ENCODE measurements around the gene FABP3. TPM values are rescaled to one million over a fixed set of nuclear protein-coding genes. Genes with fewer than 3 reads are reported as not detected.

Gene FABP3
- total RNA-seq, 4 donors from 2014 or later = 1.5 to 5.6 (median 3.3) TPM

DNA sequence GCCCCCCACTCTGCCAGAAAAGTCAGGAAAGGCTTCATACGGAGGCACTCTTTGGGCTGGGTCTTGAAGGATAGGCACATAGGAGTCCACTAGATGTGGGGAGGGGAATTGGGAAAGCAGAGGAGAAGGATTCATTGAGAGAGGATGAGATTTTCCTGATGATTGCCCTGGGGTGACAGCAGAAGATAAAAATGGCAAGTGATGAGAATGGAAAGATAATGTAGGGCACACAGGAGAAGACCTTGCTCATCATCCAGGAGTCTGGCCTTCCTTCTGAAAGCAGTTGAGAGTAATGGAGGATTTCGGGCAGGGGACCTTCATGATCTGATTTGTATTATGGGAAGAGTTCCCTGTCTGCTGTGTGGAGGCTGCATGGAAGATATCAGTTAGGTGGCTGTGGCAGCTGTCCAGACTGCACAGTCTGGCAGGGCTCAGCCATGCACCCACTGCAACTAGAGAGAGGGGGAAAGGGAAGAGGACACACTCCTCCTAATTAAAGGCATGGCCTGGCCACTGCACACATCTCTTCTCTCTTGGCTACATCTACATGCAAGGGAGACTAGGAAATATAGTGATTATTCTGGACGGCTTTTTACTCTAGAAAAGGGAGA, 9.6 kb upstream of the FABP3 start:
- TF ChIP-seq POLR2A (IDR thresholded peaks at IDR 0.05) = no peak
- TF ChIP-seq, protein P1, sequence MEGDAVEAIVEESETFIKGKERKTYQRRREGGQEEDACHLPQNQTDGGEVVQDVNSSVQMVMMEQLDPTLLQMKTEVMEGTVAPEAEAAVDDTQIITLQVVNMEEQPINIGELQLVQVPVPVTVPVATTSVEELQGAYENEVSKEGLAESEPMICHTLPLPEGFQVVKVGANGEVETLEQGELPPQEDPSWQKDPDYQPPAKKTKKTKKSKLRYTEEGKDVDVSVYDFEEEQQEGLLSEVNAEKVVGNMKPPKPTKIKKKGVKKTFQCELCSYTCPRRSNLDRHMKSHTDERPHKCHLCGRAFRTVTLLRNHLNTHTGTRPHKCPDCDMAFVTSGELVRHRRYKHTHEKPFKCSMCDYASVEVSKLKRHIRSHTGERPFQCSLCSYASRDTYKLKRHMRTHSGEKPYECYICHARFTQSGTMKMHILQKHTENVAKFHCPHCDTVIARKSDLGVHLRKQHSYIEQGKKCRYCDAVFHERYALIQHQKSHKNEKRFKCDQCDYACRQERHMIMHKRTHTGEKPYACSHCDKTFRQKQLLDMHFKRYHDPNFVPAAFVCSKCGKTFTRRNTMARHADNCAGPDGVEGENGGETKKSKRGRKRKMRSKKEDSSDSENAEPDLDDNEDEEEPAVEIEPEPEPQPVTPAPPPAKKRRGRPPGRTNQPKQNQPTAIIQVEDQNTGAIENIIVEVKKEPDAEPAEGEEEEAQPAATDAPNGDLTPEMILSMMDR (IDR thresholded peaks at IDR 0.05) = no peak
- TF ChIP-seq EP300 (IDR thresholded peaks at IDR 0.05) = no peak
- no peak for TF ChIP-seq POLR2AphosphoS5 (IDR thresholded peaks at IDR 0.05)
- Histone ChIP-seq H3K4me1 (no peaks in the 10 kb centered on the region), H3K36me3 (no peaks in the 10 kb centered on the region), H3K4me3 (no peak overlapping the region), H3K27me3 (no peaks in the 10 kb centered on the region), H3K9me3 (no peaks in the 10 kb centered on the region), H3K27ac (no peak overlapping the region)
- WGBS = 85% methylated on average over 3 of the region's 3 CpGs
- DNase-seq (ENCODE audit: low spot score in 2 of 2) = no peak

DNA sequence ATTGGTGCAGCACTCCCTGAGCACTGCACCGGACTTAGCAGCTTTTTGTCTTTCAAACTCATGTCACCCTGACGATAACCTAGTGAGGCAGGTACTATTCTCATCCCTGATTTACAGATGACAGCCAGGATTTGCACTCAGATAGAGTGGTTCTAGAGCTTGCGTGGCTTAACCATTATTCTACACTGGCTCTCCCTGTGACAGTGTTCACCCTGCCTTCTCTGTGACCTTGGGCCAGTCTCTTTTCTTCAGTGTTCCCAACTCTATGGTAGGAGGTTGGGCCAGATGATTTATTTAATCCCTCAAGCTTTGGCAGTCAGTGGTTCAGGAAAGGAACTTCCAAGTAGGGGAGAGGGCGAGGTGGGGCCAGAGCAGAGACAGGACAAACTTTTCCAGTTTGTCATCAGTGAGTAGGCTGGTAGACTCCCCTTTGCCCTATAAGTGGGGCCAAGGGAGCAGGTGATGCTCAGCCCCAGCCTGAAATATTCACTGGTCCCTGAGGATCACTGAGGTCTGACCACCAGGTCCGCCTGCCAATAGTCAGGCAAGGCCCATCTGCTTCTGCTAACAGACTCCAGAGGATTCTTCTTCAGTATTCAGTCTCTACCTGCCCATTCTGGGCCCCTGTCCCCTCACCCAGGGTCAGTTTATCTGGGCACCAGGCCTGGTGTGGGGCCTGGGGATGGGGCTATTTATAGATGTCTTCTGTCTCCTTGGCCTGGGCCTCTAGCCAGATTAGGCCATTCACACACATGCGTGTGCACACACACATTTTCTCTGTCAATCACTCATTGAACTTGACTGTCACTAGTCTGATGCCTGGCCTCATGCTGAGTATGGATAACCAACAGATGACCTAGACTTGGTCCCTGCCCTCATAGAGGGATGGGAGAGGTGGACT, 8.8 kb upstream of the FABP3 start:
- 74% methylated on average over 6 of the region's 6 CpGs for WGBS

DNA sequence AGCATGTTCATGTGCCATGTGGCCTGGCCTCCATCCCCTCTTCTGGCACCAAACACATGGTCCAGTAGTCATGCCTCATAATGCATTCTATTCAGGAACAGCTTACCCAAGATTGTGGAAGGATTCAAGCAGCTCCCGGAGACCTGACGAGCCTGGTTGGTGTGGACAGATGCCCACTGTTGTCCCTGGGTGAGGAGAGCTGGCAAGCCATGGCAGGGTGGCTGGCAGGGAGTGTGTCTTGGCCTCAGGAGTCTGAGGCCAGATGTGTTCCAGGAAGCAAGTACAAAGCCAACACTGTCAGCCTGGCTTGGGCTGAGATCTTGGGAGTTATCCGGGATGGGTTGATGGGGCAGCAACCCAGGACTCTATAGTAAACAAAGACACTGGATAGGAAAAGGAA, 7.3 kb upstream of the FABP3 start:
- H3K27ac ChIP-seq = no peak overlapping the region
- H3K4me1 ChIP-seq = no peaks in the 10 kb centered on the region
- WGBS = 47% methylated on average over 3 of the region's 3 CpGs
- no peak for DNase-seq (ENCODE audit: low spot score in 2 of 2)
- TF ChIP-seq POLR2AphosphoS5 (IDR thresholded peaks at IDR 0.05) (no peak), EP300 (IDR thresholded peaks at IDR 0.05) (no peak), POLR2A (IDR thresholded peaks at IDR 0.05) (no peak)
- TF ChIP-seq, protein P1 (IDR thresholded peaks at IDR 0.05) = no peak
- no peak overlapping the region for H3K4me3 ChIP-seq
- no peaks in the 10 kb centered on the region for H3K36me3 ChIP-seq
- H3K27me3 ChIP-seq = no peaks in the 10 kb centered on the region
- no peaks in the 10 kb centered on the region for H3K9me3 ChIP-seq

More for the DNA sequence above, 8.8 kb upstream of the FABP3 start:
- H3K4me1 ChIP-seq = no peaks in the 10 kb centered on the region
- H3K4me3 ChIP-seq = no peak overlapping the region
- H3K9me3 ChIP-seq = no peaks in the 10 kb centered on the region
- H3K27ac ChIP-seq = no peak overlapping the region
- DNase-seq (ENCODE audit: low spot score in 2 of 2) = no peak
- H3K36me3 ChIP-seq = no peaks in the 10 kb centered on the region
- H3K27me3 ChIP-seq = no peaks in the 10 kb centered on the region
- no peak for TF ChIP-seq POLR2AphosphoS5 (IDR thresholded peaks at IDR 0.05)
- TF ChIP-seq POLR2A (IDR thresholded peaks at IDR 0.05) = no peak
- TF ChIP-seq, protein P1 (IDR thresholded peaks at IDR 0.05) = no peak
- TF ChIP-seq EP300 (IDR thresholded peaks at IDR 0.05) = no peak

DNA sequence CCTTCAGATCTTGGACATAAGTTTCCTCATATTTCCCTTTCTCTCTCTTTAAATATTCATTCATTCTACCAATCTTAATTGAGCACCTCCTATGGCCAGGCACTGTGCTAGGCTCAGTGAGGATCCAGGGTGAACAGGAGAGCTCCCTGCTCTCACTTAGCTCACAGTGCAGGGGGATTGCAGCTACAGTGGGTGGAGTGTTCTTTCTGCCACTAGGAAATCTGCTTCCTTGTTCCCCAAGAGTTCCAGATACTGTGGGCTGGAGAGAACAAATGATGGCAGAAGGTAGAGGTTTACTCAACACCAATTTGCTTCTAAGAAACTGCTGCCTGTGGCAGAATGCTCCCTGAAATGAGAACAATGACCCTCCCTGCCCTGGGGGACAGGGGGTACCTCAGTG, 5.1 kb upstream of the FABP3 start:
- H3K27ac ChIP-seq = no peak overlapping the region
- no peak overlapping the region for H3K4me3 ChIP-seq
- H3K9me3 ChIP-seq = no peaks in the 10 kb centered on the region
- TF ChIP-seq POLR2AphosphoS5 (IDR thresholded peaks at IDR 0.05) (no peak), POLR2A (IDR thresholded peaks at IDR 0.05) (no peak), EP300 (IDR thresholded peaks at IDR 0.05) (no peak)
- H3K36me3 ChIP-seq = no peaks in the 10 kb centered on the region
- peaks cover 18% of the 10 kb centered on the region for H3K4me1 ChIP-seq
- no peaks in the 10 kb centered on the region for H3K27me3 ChIP-seq
- DNase-seq (ENCODE audit: low spot score in 2 of 2) = no peak

DNA sequence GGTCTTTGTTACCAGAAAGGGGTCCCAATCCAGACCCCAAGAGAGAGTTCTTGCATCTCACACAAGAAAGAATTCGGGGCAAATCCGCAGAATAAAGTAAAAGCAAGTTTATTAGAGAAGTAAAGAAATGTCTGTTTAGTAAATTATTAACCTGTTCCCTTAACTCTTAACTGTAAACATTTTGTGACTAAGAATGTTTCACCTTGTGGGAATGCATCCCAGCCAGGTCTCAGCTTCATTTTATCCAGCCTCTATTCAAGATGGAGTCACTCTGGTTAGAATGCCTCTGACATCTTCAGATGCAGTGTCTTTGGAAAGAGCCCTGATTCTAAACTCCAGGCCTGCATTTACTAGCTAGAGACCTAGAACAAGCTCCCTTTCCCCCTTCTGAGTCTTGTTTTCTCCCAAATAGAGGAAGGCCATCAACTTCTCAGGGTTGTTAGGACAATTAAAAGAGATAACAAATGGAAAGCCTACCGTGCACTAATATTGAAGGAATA, 4.5 kb upstream of the FABP3 start:
- DNase-seq (ENCODE audit: low spot score in 2 of 2) = no peak
- no peak overlapping the region for H3K27ac ChIP-seq
- H3K9me3 ChIP-seq = no peaks in the 10 kb centered on the region
- WGBS = 92% methylated on average over 3 of the region's 3 CpGs
- TF ChIP-seq EP300 (IDR thresholded peaks at IDR 0.05) = no peak
- TF ChIP-seq POLR2AphosphoS5 (IDR thresholded peaks at IDR 0.05) = no peak
- no peak for TF ChIP-seq POLR2A (IDR thresholded peaks at IDR 0.05)
- TF ChIP-seq, protein P1 (IDR thresholded peaks at IDR 0.05) = no peak
- no peak overlapping the region for H3K4me3 ChIP-seq
- no peaks in the 10 kb centered on the region for H3K27me3 ChIP-seq
- H3K4me1 ChIP-seq = peaks cover 24% of the 10 kb centered on the region
- no peaks in the 10 kb centered on the region for H3K36me3 ChIP-seq
